ENCODE results near the gene STEAP4.

- TF ChIP-seq POLR2A (IDR thresholded peaks at IDR 0.05) (no peak), CTCF (IDR thresholded peaks at IDR 0.05) (no peak)
Observed at GRCh38 chr7:88223265-88223664, 83.4 kb downstream of the STEAP4 start.
